Measurements from ENCODE around the gene ZNF385A.

Gene ZNF385A

GRCh38 chr12:54377797-54378515 is 6.6 kb downstream of the ZNF385A start:
- TF ChIP-seq, protein P1, sequence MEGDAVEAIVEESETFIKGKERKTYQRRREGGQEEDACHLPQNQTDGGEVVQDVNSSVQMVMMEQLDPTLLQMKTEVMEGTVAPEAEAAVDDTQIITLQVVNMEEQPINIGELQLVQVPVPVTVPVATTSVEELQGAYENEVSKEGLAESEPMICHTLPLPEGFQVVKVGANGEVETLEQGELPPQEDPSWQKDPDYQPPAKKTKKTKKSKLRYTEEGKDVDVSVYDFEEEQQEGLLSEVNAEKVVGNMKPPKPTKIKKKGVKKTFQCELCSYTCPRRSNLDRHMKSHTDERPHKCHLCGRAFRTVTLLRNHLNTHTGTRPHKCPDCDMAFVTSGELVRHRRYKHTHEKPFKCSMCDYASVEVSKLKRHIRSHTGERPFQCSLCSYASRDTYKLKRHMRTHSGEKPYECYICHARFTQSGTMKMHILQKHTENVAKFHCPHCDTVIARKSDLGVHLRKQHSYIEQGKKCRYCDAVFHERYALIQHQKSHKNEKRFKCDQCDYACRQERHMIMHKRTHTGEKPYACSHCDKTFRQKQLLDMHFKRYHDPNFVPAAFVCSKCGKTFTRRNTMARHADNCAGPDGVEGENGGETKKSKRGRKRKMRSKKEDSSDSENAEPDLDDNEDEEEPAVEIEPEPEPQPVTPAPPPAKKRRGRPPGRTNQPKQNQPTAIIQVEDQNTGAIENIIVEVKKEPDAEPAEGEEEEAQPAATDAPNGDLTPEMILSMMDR (IDR thresholded peaks at IDR 0.05; ENCODE audit: insufficient read depth, missing control alignments), result no peak
- DNase-seq (ENCODE audit: insufficient read length, low spot score) (no peak), FAIRE-seq (no peak)

DNA sequence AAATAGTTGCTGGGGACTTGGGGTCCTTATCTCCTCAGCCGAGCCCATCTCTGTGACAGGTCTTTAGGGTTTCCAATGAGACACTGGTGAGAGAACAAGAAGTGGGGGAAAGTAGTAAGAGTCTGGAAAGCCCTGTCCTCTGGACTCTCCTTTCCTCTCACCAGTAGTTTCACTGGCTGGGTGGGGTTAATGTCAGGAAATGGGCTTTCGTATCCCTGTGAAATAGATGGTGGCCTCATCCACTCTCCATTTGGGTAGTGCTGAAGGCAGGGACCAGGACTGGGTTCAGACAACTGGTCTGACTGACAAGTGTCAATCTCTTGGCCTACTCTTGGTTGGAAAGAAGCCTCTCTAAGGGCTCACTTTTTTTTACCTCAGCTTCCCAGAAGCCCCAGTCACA is 7.5 kb downstream of the ZNF385A start:
- FAIRE-seq (no peak), DNase-seq (ENCODE audit: insufficient read length, low spot score) (no peak)
- TF ChIP-seq, protein P1 (IDR thresholded peaks at IDR 0.05; ENCODE audit: insufficient read depth, missing control alignments), result no peak

- DNase-seq (ENCODE audit: insufficient read length, low spot score) (no peak), FAIRE-seq (no peak)
- TF ChIP-seq, protein P1 (IDR thresholded peaks at IDR 0.05; ENCODE audit: insufficient read depth, missing control alignments), result no peak
Measured at GRCh38 chr12:54376596-54376995, 7.9 kb downstream of the ZNF385A start.

DNA sequence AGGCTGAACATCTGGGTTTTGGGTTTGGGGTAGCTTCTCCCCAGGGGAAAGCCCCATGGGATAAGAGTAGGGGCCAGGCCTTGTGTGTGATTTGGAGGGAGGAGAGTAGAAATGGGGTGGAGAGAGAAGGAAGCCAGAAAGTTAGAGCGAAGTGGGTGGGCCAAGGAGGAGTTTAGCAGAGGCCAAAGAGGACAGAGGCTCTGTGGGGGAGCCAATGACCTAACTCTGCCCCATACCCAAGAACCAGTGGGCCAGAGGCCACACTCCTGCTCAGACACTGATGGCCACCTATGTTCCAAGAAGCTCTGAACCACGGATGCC is 9.3 kb downstream of the ZNF385A start:
- FAIRE-seq, result no peak
- TF ChIP-seq, protein P1 (IDR thresholded peaks at IDR 0.05; ENCODE audit: insufficient read depth, missing control alignments), result no peak
- no peak for DNase-seq (ENCODE audit: insufficient read length, low spot score)

GRCh38 chr12:54374562-54375258 is 9.8 kb downstream of the ZNF385A start:
- no peak for DNase-seq (ENCODE audit: insufficient read length, low spot score)
- TF ChIP-seq, protein P1 (IDR thresholded peaks at IDR 0.05; ENCODE audit: insufficient read depth, missing control alignments), result no peak
- FAIRE-seq, result no peak

GRCh38 chr12:54373649-54374561 is 10.6 kb downstream of the ZNF385A start:
- DNase-seq (ENCODE audit: insufficient read length, low spot score) (no peak), FAIRE-seq (no peak)
- TF ChIP-seq, protein P1 (IDR thresholded peaks at IDR 0.05; ENCODE audit: insufficient read depth, missing control alignments), result no peak

Measured in D721Med (cell line).